Stimulated activated CD8-positive, alpha-beta memory T cell treated with anti-CD3 and anti-CD28 coated beads, Interleukin-7, amount 100 ng/mL, for 1 hour (primary cell): ENCODE results near the gene CREM.

Experiments used
- DNase-seq, 2 donors: peaks; one replicate each; pipeline ENCODE4 v3.0.0-alpha.2; 2020; ENCODE audit warnings: low read depth in 2 of 2

The CREM gene

DNA sequence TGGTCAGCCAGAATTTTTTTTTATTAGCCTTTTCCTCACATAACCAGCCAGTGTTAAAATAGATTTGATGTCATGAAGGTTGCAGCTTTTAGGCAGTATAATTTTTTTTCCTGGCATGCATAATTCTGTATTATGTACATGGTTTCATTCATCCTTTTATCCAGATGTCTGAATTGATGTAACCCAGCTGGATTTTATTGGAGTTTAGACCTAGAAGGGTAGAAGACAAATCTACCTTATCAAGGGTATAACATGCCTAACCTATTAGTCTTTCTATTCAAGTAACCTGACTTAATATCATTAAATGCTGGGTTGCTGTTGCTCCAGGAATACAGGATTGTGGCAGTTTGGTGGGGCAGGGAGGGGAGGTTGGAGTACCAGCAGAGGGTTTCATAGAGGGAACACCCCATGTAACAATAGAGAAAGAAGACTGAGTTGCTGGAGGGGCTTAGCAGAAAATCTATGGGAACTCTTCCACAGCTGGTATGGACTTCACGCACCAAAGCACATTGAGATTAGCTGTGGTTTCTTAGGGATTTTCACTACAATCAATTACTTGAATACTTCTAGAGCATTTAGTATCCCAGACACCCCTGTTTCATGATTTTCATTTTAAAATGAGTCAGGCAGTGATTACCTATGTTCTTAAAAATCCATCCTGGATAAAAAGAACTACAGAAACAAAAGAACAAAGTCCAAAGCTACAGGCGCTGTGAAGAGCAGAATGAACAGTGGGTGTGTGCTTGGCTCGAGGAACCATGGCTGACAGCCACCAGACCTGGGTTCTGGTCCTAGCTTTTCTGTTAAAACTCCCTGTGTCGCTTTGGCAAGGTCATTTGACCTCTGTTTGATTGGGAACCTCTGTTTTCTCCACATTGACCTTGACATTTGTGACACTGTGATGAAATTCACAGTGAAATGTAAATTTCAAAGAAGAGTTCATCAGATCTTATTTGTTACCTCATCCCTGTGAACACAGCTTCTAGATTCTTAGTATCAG lies 93.5 kb downstream of the CREM start:
- DNase-seq = no peak

DNA sequence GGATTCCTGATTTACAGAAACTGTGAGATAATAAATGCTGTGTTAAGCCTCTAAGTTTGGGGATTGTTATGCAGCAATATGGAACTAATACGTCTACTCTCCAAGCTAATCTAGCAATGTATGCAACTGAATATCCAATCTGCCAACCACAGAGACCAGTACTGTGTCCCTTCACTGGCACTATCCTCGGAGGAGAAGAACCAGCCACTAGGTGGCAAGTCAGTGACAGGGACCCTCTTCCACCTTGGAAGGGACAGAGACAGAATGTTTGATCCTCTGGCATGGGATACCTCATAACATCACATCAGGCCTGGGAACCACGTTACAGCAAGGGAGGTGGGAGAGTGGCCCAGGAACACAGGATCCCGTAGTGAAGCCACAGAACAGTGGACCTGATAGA lies 96.4 kb downstream of the CREM start:
- DNase-seq = no peak

DNA sequence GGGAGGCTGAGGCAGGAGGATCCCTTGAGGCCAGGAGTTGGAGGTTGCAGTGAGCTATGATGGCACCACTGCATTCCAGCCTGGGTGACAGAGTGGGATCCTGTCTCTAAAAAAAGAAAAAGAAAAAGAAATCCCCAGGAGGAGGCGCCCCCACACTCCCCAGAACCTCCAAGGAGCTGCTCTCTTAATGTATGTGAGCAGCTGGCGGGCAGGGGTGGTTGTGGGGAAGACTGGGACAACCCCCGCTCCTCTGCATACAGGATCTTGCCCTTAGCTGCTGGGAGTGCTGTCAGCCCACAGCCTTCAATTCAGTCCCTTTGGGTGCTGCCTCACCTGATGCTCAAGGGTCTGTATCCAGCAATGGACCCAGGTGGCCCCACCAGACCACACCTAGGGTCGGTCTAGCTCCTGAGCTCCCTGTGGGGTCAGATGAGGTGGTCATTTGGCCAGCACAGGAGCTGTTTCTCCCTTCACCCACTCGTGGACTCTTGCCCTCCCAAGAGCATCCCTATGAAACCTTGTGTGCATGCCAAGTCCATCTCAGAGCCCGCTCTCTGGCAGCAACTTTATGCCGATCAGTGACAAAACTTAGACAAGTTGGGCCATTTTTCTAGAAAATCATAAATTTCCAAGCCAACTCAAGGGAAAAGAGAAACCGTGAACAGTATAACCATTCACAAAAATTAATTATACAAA lies 97.5 kb downstream of the CREM start:
- DNase-seq = no peak

DNA sequence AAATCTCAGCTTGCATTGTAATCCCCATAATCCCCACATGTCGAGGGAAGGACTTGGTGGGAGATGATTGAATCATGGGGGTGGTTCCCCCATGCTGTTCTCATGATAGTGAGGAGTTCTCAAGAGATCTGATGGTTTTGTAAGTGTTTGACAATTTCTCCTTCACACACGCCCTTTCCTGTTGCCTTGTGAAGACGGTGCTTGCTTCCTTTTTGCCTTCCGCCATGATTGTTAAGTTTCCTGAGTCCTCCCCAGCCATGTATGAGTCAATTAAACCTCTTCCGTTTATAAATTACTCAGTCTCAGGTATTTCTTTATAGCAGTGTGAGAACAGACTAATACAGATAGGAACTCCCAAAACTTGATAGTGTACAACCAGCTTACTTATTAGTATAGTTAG lies 98.6 kb downstream of the CREM start:
- no peak for DNase-seq

DNA sequence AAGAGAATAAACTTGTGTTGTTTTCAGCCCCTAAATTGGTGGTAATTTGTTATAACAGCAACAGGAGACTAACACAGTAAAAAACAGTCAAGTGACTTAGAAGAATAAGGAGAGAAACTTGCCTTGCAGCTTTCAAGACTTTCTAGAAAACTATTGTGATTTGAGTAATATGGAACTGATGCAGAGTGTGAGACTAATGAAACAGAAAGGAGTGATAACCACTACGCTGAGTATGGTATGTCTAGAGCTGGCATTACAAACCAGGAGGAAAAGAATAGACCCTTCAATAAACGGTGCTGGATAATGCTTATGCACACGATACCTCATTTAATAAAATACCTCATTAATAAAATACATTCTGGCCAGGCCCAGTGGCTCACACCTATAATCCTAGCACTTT lies 99.9 kb downstream of the CREM start:
- DNase-seq = no peak

DNA sequence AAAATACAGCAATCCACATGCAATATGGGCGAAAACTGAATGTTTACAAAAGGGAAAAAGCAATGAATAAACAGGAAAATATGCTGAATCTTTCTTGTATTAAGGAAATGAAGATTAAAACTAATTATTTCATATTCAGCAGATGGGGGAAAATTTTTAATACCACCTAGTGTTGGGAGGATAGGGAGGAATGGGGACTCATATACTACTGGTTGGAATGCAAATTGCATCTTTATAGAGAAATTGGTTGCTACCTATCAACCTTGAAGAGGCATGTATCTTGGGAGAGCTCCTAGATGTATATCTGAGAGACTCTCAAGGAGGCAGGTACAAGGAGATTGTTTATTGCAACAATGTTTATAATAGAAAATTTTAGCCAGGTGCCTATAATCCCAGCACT lies 101.4 kb downstream of the CREM start:
- no peak for DNase-seq

DNA sequence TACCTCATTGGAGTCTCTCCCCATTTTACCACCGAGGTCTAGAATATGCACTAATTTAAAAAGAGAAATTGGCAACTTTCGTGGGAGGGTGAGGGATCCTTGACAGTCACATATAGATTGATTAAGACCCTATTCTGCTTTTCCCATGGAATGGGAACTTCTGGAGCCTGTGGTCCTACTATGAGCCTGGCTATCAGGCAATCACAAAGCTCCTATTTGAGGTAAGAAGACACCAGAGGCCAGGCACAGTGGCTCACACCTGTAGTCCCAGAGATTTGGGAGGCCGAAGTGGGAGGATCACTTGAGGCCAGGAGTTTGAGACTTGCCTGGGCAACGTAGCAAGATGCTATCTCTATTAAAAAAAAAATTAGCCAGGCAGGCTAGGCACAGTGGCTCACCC lies 105.0 kb downstream of the CREM start:
- DNase-seq = no peak

DNA sequence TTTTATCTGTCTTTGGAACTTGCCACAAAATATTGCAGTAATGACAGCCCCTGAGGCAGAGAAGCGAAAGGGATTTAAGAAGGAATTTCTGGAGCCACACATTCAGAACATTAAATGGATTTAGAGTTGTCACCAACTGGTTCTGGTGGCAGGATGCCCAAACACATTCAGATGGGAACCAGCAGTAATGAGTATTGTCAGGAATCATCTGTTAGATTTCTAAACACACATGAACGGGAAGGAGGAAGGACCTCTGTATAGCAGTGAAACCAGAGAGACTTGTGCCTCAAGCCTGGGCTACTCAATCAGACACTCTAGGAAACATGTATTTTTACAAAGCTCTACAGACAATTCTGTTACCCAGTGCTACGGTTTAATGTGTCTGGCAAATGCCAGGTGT lies 105.9 kb downstream of the CREM start:
- DNase-seq = no peak

- no peak for DNase-seq
Measured at GRCh38 chr10:35234073-35234472, 107.4 kb downstream of the CREM start.

GRCh38 chr10:35236739-35237138 lies 110.1 kb downstream of the CREM start:
- no peak for DNase-seq

DNA sequence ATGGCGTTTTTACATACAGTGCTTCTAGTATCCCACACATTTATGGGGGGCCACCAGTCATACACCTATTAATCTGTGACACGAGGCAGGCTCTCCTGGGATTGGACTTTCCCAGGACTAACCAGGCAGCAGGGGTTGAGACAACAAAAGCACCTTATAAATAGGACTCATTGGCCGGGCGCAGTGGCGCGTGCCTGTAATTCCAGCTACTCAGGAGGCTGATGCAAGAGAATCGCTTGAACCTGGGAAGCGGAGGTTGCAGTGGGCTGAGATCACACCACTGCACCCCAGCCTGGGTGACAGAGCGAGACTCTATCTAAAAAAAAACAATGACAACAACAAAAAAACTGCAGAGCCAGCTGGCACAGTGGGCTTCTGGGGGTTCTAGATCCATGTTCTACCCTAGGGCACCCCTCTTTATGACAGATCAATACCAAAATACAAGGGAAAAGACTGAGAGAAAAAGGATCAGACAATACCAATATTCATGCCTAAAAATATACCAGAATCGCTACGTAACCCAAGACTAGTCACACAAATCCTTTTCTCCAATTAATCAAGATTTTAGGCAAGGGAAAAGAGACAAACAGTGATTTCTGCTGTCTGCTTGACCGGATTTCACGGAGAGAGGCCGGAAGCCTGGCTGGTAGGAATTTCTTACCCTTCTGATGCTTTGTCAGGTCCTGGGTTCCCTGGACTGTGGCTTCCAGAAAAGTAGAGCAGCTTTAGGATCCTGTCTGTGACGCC lies 111.3 kb downstream of the CREM start:
- no peak for DNase-seq

- no peak for DNase-seq
Measured at GRCh38 chr10:35244549-35244948, 117.9 kb downstream of the CREM start.

DNA sequence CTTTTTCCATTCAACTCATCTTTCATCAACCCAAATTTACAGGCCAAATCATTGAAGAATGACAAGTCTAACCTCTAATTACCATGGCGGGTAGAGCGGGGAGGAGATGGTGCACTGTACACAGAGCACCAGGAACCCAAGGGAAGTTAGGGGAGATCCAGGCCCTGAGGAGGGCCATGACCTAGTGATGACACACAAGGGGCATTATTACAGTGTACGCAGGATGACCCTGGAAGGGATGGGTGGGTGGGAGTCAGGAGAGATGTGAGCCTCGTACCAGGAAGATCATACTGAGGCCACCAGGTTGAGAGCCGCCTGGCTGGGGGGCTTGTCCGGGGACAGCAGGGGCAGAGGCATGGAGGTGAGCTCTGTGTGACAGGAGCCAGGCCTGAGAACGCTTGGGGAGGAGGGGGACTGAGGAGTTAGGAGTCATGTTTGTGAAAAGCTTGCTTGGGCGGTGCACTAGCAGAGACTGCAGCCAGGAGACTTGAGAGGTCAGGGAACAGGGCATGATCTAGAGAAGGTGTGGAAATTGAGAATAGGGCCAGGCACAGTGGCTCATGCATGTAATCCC lies 120.2 kb downstream of the CREM start:
- DNase-seq = no peak

- DNase-seq = no peak
Measured at GRCh38 chr10:35251373-35252100, 124.9 kb downstream of the CREM start.

GRCh38 chr10:35257057-35257983 lies 130.7 kb downstream of the CREM start:
- DNase-seq = no peak

GRCh38 chr10:35259769-35260397 lies 133.2 kb downstream of the CREM start:
- DNase-seq = no peak

GRCh38 chr10:35262436-35262835 lies 135.8 kb downstream of the CREM start:
- DNase-seq = no peak
